GM18868 (cell line): ENCODE results near the gene ZNF524.

Experiments used
- ATAC-seq: cut with Tn5 transposase; IDR thresholded peaks from one replicate; pipeline ENCODE4 v1.9.1; 2021; ENCODE audit warnings: mild to moderate bottlenecking, moderate library complexity; ENCODE audit not compliant: unreplicated experiment

Gene ZNF524

GRCh38 chr19:55601084-55601483 is 996 bp downstream of the ZNF524 start:
- no peak for ATAC-seq

GRCh38 chr19:55602104-55603001 is 2.3 kb downstream of the ZNF524 start:
- ATAC-seq = no peak

- no peak for ATAC-seq
Measured at GRCh38 chr19:55603115-55603514, 3.0 kb downstream of the ZNF524 start.

GRCh38 chr19:55603581-55604292 is 3.6 kb downstream of the ZNF524 start:
- ATAC-seq = no peak

- peak; percentile 65 for ATAC-seq
Measured at GRCh38 chr19:55605207-55605636, 5.1 kb downstream of the ZNF524 start.

- ATAC-seq = peak; percentile 34
Measured at GRCh38 chr19:55605637-55606470, 5.8 kb downstream of the ZNF524 start, which contains the start of gene ZNF865. Gene ZNF865, plus strand, starts transcription at chr19:55605647. Its CDS starts 7,972 bp downstream, at chr19:55613619.

GRCh38 chr19:55606471-55606787 is 6.3 kb downstream of the ZNF524 start:
- no peak for ATAC-seq

GRCh38 chr19:55606817-55607216 is 6.7 kb downstream of the ZNF524 start:
- ATAC-seq = no peak

- no peak for ATAC-seq
Measured at GRCh38 chr19:55609326-55609725, 9.2 kb downstream of the ZNF524 start.

GRCh38 chr19:55611300-55611982 is 11.4 kb downstream of the ZNF524 start:
- ATAC-seq = no peak

- ATAC-seq = no peak
Measured at GRCh38 chr19:55611983-55612645, 12.0 kb downstream of the ZNF524 start.

GRCh38 chr19:55613396-55613795 is 13.3 kb downstream of the ZNF524 start:
- no peak for ATAC-seq

GRCh38 chr19:55613930-55614710 is 14.0 kb downstream of the ZNF524 start:
- ATAC-seq = no peak

- no peak for ATAC-seq
Measured at GRCh38 chr19:55614711-55615542, 14.8 kb downstream of the ZNF524 start.

GRCh38 chr19:55615543-55616394 is 15.7 kb downstream of the ZNF524 start:
- ATAC-seq = no peak

- ATAC-seq = no peak
Measured at GRCh38 chr19:55616395-55616875, 16.3 kb downstream of the ZNF524 start.

GRCh38 chr19:55617426-55617825 is 17.3 kb downstream of the ZNF524 start:
- ATAC-seq = no peak
